Endometrium (tissue), 2 donors: ENCODE measurements around the gene PTGS2.
A peak's percentile ranks its signal among the peaks of the same experiment; 100 is the strongest.

Experiments used
- FAIRE-seq: peaks from 2 replicates; lab custom pipeline; 2012; peaks lifted over from hg19 to GRCh38; lab: Jason Lieb, UNC
- donor health status: control.
- donor health status: control.

PTGS2 gene

DNA sequence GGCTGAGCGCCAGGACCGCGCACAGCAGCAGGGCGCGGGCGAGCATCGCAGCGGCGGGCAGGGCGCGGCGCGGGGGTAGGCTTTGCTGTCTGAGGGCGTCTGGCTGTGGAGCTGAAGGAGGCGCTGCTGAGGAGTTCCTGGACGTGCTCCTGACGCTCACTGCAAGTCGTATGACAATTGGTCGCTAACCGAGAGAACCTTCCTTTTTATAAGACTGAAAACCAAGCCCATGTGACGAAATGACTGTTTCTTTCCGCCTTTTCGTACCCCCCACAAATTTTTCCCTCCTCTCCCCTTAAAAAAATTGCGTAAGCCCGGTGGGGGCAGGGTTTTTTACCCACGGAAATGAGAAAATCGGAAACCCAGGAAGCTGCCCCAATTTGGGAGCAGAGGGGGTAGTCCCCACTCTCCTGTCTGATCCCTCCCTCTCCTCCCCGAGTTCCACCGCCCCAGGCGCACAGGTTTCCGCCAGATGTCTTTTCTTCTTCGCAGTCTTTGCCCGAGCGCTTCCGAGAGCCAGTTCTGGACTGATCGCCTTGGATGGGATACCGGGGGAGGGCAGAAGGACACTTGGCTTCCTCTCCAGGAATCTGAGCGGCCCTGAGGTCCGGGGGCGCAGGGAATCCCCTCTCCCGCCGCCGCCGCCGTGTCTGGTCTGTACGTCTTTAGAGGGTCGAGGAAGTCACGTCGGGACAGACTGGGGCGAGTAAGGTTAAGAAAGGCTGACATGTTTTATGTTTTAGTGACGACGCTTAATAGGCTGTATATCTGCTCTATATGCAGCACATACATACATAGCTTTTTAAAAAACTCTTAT is at the start of gene PTGS2:
Gene PTGS2, minus strand, starts transcription at position 179 of the 817 bp plus-strand sequence. Its CDS starts 133 bp downstream, at position 46.
- no peak for FAIRE-seq

GRCh38 chr1:186722711-186723309 is 42.6 kb upstream of the PTGS2 start:
- FAIRE-seq, result no peak

- no peak for FAIRE-seq
Measured at GRCh38 chr1:186717286-186717685, 37.1 kb upstream of the PTGS2 start.

- no peak for FAIRE-seq
Measured at GRCh38 chr1:186715887-186716809, 35.9 kb upstream of the PTGS2 start.

GRCh38 chr1:186710696-186711095 is 30.5 kb upstream of the PTGS2 start:
- FAIRE-seq, result no peak

GRCh38 chr1:186708694-186709097 is 28.5 kb upstream of the PTGS2 start:
- peak; percentile 39 for FAIRE-seq

- FAIRE-seq, result no peak
Measured at GRCh38 chr1:186703209-186703766, 23.1 kb upstream of the PTGS2 start.

DNA sequence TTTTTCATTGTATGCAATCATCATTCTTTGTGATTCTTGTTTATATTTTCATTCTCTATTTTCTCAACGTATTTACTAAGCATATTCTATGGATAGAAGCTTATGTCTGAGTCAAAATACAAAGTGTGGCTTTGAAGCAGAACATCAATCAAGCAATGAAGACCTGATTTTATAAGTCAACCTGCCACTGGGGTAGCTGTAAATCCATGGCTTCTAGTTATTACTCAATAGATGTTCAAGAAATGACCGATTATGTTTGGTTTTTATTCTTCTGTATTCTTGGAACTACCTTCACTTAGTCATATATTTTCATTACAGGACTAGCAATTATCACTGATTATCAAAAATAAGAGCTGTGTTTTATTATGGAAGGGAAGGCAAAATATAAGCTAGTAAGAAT is 20.5 kb upstream of the PTGS2 start:
- no peak for FAIRE-seq

- FAIRE-seq, result no peak
Measured at GRCh38 chr1:186699519-186699918, 19.3 kb upstream of the PTGS2 start.

- FAIRE-seq, result no peak
Measured at GRCh38 chr1:186689907-186690306, 9.7 kb upstream of the PTGS2 start.

GRCh38 chr1:186689376-186689775 is 9.2 kb upstream of the PTGS2 start:
- FAIRE-seq, result no peak

DNA sequence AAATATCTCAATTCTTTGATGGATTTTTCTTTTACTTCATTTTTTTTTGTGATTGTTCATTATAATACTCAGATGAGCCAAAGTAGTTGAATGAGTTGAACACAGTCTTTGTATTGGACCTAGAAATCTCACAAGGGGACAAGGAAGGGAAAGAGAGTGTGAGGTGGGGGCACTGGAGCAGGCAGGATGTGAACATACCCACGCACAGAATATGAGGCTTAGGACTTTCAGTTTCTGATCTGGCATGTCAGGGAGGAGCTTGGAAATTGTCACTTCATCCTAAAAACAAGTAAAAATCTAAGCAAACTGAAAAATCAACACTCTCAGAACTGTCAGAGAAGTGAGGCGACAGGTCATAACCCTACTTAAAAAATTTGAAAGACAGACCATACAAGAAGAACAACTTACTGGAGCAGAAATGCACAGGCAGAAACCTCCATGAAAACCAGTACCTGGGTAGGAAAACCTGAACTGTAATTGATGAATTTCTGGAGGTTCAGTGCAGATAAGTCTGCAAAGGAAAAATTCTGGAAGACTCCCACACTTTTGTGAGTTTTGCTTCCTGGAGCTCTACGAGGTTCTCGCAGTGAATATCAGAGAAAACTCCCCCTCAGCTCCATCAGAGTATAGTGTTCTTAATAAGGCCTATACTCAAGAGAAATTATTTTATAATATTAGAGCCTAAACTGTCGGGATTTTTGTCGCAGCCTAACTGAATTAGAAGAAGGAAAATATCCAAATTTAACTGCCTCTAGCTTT is 3.6 kb upstream of the PTGS2 start:
- no peak for FAIRE-seq

DNA sequence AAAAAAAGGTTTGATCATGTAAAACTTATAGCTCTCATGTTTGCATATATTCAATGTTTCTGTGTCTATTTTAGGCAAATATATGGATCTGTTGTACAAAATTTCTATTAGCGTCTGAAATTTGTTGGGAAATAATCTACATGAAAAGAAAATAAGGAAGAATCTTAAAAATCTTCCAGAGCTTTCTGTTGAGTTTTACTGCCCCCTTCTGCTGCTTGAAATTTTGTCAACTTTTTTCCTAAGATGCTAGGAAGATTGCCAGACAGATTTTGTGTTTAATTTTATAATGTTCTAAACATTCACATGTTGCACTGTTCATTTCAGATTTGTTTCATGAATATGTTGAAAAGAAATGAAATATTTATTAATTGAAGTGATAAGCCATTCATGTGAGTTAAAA is 2.5 kb upstream of the PTGS2 start:
- peak; percentile 90 for FAIRE-seq

DNA sequence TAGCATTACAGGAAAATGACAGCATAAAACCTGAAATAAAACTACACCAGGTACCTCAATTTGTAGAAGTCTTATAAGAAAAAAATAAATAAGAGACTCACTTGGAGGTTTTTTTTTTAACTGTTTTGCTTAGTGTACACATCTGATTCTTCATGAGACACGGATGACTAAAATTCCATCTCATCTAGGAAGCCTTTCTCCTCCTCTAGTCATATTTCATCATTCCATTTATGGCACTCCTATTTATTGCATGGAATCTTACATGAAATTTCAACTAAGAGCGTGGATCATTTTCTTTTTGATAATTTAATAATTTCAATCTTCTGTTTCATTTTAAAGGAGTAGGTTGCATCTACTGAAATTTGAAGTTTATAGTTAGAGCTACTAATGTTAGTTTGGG is 1.6 kb upstream of the PTGS2 start:
- no peak for FAIRE-seq

- no peak for FAIRE-seq
Measured at GRCh38 chr1:186681121-186681520, 898 bp upstream of the PTGS2 start.

GRCh38 chr1:186679924-186680244 is 339 bp downstream of the PTGS2 start:
- FAIRE-seq, result no peak

- FAIRE-seq, result no peak
Measured at GRCh38 chr1:186678155-186678554, 2.1 kb downstream of the PTGS2 start.

DNA sequence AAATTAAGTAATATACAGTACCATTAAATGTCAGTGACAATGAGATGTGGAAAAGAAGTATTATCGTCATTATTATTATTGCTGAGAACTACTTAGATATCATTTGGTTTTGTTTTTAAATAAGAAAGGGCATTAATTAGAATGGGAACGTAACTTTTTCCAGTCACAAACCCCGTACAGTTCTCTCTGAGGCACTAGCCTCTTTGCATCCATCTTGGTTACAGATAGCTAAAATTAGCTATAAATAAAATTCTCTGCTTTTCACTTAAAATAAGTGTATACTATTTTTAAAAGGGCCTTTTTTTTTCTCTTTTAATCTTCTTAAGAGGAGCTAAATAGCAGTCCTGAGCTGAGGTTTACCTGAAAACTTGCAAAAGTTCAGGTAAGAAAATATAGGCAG is 7.6 kb downstream of the PTGS2 start:
- FAIRE-seq, result no peak

- no peak for FAIRE-seq
Measured at GRCh38 chr1:186672131-186672530, 8.1 kb downstream of the PTGS2 start.

DNA sequence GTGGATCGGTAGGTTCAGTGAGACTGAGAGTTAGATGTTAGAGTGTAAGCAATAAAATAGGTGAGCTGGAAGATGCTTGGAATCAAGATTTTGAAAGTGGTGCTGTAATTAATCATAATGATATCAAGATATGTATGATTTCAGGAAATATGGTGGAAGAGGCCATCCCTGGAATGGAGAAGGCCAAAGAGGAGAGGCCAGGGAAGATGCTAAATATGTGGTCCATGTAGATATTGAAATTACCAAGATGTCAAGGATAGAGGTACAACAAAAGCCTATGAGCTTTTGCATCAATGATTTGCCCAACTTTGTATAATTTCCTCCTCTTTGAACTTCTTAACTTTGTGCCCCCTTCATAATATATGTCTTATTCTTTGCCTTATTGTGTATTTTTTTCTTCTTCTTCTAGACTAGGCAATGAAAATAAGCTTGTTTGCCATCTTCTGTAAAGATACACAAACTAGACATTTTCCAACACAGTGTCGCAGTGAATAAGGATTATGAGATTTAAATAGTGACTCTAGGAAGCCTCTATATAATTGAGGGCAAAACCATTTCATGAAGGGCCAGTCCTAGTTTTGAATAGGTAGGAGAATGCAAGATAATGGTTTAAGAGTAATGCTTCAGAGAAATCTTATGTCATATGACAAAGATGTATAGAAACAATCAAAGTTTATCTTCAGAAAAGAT is 8.9 kb downstream of the PTGS2 start:
- FAIRE-seq, result no peak
